HFF-Myc (cell line): ENCODE data around the gene USF3.

Experiments
- DNase-seq: peaks from one replicate; pipeline ENCODE4 v3.0.0-alpha.2; 2011; ENCODE audit warnings: low read depth; ENCODE audit errors: extremely low read depth
- H3K4me3 ChIP-seq: replicated peaks from 2 replicates; pipeline ENCODE4 v1.5.1; 2011; ENCODE audit warnings: low read depth, mild to moderate bottlenecking, control low read depth, low read length
- TF ChIP-seq, protein P1 (sequence below): IDR thresholded peaks from 2 replicates; pipeline ENCODE4 v1.5.1; 2012; ENCODE audit warnings: mild to moderate bottlenecking, low read depth, low read length, control low read depth; ENCODE audit errors: missing control alignments

USF3 gene

GRCh38 chr3:113663761-113664160 lies 32.7 kb downstream of the USF3 start:
- TF ChIP-seq, protein P1, sequence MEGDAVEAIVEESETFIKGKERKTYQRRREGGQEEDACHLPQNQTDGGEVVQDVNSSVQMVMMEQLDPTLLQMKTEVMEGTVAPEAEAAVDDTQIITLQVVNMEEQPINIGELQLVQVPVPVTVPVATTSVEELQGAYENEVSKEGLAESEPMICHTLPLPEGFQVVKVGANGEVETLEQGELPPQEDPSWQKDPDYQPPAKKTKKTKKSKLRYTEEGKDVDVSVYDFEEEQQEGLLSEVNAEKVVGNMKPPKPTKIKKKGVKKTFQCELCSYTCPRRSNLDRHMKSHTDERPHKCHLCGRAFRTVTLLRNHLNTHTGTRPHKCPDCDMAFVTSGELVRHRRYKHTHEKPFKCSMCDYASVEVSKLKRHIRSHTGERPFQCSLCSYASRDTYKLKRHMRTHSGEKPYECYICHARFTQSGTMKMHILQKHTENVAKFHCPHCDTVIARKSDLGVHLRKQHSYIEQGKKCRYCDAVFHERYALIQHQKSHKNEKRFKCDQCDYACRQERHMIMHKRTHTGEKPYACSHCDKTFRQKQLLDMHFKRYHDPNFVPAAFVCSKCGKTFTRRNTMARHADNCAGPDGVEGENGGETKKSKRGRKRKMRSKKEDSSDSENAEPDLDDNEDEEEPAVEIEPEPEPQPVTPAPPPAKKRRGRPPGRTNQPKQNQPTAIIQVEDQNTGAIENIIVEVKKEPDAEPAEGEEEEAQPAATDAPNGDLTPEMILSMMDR = no peak
- no peak overlapping the region for H3K4me3 ChIP-seq
- no peak for DNase-seq

DNA sequence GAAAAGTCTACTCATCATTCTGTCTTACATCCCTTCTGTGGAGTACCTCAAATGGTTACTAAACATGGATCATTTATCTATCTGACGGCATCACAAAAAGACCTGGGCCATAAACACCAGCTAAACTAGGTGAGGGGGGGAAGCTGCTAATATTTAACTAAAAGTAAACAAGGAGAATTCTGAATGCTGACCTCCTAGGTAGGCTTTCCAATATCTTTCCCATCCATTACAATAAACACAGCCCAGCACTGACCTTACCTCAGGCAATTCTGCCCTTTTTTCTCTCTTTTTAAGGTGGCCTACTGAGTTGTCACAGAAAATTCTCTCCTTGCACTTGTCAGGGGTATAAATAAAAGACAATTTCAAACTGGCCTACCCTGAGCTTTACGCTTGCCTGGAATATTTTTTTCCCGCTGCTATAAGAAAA lies 33.1 kb downstream of the USF3 start:
- no peak for DNase-seq
- TF ChIP-seq, protein P1 = no peak
- no peak overlapping the region for H3K4me3 ChIP-seq

GRCh38 chr3:113662824-113663223 lies 33.6 kb downstream of the USF3 start:
- no peak overlapping the region for H3K4me3 ChIP-seq
- DNase-seq = no peak
- TF ChIP-seq, protein P1 = no peak

- H3K4me3 ChIP-seq = no peak overlapping the region
- TF ChIP-seq, protein P1 = no peak
- DNase-seq = no peak
Observed at GRCh38 chr3:113660896-113661295, 35.5 kb downstream of the USF3 start.

DNA sequence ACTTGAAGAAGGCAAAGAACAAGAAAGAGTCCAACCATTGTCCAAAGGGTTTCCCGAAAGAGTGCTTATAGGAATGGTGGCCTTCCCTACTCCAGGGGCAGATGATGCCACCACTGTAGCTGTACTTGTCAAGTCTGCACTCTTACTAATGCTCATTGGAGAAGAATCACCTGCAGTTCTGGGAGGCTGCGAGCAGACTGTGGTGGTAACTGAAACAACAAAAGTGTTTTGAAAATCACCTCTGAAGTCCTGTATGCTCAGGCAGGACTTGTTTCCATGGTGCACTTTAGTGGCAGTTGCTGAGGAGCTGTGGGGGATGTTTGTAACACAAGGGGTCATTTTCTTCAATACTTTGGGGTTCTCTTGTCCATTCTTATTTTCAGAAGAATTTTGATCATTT lies 36.0 kb downstream of the USF3 start:
- no peak for DNase-seq
- TF ChIP-seq, protein P1 = no peak
- no peak overlapping the region for H3K4me3 ChIP-seq

GRCh38 chr3:113659996-113660395 lies 36.4 kb downstream of the USF3 start:
- DNase-seq = no peak
- TF ChIP-seq, protein P1 = no peak

GRCh38 chr3:113659101-113659541 lies 37.3 kb downstream of the USF3 start:
- no peak for DNase-seq
- TF ChIP-seq, protein P1 = no peak

More at GRCh38 chr3:113659996-113660395, 36.4 kb downstream of the USF3 start:
- no peak overlapping the region for H3K4me3 ChIP-seq

More at GRCh38 chr3:113659101-113659541, 37.3 kb downstream of the USF3 start:
- H3K4me3 ChIP-seq = no peak overlapping the region
